CD4-positive, alpha-beta T cell (primary cell): ENCODE measurements around the gene MORN2. TPM values are rescaled to one million over a fixed set of nuclear protein-coding genes. Genes with fewer than 3 reads are reported as not detected.

Experiments
- ATAC-seq: fragments of 200-7000 bp; cut with Tn5 transposase; one replicate; pipeline ENCODE4 v1.10.0; 2022; ENCODE audit warnings: mild to moderate bottlenecking; ENCODE audit not compliant: poor library complexity
- CTCF ChIA-PET: fragments of 350-600 bp; sonication (Branson Sonifier 250); formaldehyde crosslinking; loops from one replicate; lab custom pipeline; 2021; ENCODE audit warnings: antibody characterized with exemption, inconsistent platforms; lab: Charles Lee
- POLR2A ChIA-PET: fragments of 350-600 bp; sonication (Branson Sonifier 250); formaldehyde crosslinking; loops from one replicate; lab custom pipeline; 2021; ENCODE audit warnings: antibody characterized with exemption, inconsistent platforms; lab: Charles Lee
- DNase-seq, 14 experiments: peaks; one replicate each; pipeline ENCODE4 v3.0.0-alpha.2; 2013 to 2020; ENCODE audit warnings: mixed read lengths in 2 of 14
- H3K27ac ChIP-seq, 2 donors: one replicate each; pipeline versions ENCODE4 v1.5.1 to v1.7.0; 2013; ENCODE audit warnings: low read length in 2 of 2, low read depth in 1 of 2, mild to moderate bottlenecking in 1 of 2
- H3K27me3 ChIP-seq, 2 experiments: 1 replicate in 1 of 2; 2 replicates in 1 of 2; pipeline versions ENCODE4 v1.6.1 to v1.7.0; 2013; ENCODE audit warnings: low read length in 2 of 2, control low read depth in 1 of 2, mild to moderate bottlenecking in 1 of 2, moderate library complexity in 1 of 2; ENCODE audit not compliant: insufficient read depth in 2 of 2, control insufficient read depth in 1 of 2
- H3K36me3 ChIP-seq: one replicate; pipeline ENCODE4 v1.6.1; 2013; ENCODE audit warnings: low read length, control low read depth; ENCODE audit not compliant: insufficient read depth
- H3K4me1 ChIP-seq: one replicate; pipeline ENCODE4 v1.6.1; 2013; ENCODE audit warnings: low read length, control low read depth; ENCODE audit not compliant: insufficient read depth
- H3K4me3 ChIP-seq: one replicate; pipeline ENCODE4 v1.5.1; 2013; ENCODE audit warnings: mild to moderate bottlenecking, low read length, moderate library complexity
- H3K9me3 ChIP-seq, 2 experiments: 1 replicate in 1 of 2; 2 replicates in 1 of 2; pipeline versions ENCODE4 v1.6.1 to v1.7.0; 2013; ENCODE audit warnings: low read length in 2 of 2, mild to moderate bottlenecking in 2 of 2, control low read depth in 1 of 2, moderate library complexity in 1 of 2; ENCODE audit not compliant: control insufficient read depth in 1 of 2, insufficient read depth in 1 of 2
- H3K27ac Mint-ChIP-seq: one replicate; pipeline ENCODE4 v1.8.0; 2020; ENCODE audit warnings: mixed read lengths
- H3K27me3 Mint-ChIP-seq: one replicate; pipeline ENCODE4 v1.8.0; 2021; ENCODE audit warnings: mixed read lengths
- H3K36me3 Mint-ChIP-seq: one replicate; pipeline ENCODE4 v1.8.0; 2021; ENCODE audit warnings: low read depth, mixed read lengths
- H3K4me1 Mint-ChIP-seq: one replicate; pipeline ENCODE4 v1.8.0; 2021; ENCODE audit warnings: low read depth, mixed read lengths
- H3K4me3 Mint-ChIP-seq: one replicate; pipeline ENCODE4 v1.8.0; 2020; ENCODE audit warnings: mild to moderate bottlenecking, mixed read lengths
- H3K9me3 Mint-ChIP-seq: one replicate; pipeline ENCODE4 v1.8.0; 2020; ENCODE audit warnings: mixed read lengths
- intact Hi-C, 2 experiments: fragments of 100-400 bp; cut with DNase I in 1 of 2; cut with micrococcal nuclease in 1 of 2; formaldehyde crosslinking; loops; one replicate each; pipeline versions ENCODE4 v1.15.1 to v1.9.0; 2023 to 2025; cut with DNase I, micrococcal nuclease
- total RNA-seq, 174 experiments: library from RNA in 2 of 174; stranded (reverse) in 2 of 174; gene quantifications; one replicate each; pipeline ENCODE4 v1.2.3 and lab custom pipeline; 2021 to 2026
- TF ChIP-seq, protein P1 (sequence below): fragments of 200-600 bp; IDR thresholded peaks from one replicate; pipeline ENCODE4 v1.8.0; 2022; ENCODE audit warnings: antibody characterized with exemption, mild to moderate bottlenecking

The MORN2 gene
- total RNA-seq, 2 experiments from 2014 or later: 2.1 to 2.6 TPM

DNA sequence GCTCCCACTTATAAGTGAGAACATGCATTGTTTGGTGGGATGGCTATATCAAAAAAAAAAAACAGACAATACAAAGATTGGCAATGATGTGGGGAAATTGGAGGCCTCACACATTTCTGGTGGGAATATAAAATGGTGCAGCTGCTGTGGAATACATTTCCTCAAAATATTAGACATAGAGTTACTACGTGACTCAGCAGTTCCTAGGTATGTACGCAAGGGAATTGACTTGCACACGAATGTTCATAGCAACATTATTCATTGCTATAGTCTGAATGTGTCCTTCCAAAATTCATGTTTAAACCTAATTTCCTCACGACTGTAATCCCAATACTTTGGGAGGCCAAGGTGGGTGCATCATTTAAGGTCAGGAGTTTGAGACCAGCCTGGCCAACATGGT, 11.6 kb downstream of the MORN2 start:
- no peaks in the 10 kb centered on the region for H3K4me1 Mint-ChIP-seq
- ChIA-PET POLR2A (interaction anchor here (1.2 kb wide), 1 partner anchor 11 kb away, joined by 4 read pairs; no protein-coding TSS in a partner anchor), CTCF (no interaction called here)
- no peaks in the 10 kb centered on the region for H3K9me3 ChIP-seq
- no peak overlapping the region for H3K27ac ChIP-seq
- no peaks in the 10 kb centered on the region for H3K27me3 Mint-ChIP-seq
- H3K27me3 ChIP-seq: no peaks in the 10 kb centered on the region
- TF ChIP-seq, protein P1, sequence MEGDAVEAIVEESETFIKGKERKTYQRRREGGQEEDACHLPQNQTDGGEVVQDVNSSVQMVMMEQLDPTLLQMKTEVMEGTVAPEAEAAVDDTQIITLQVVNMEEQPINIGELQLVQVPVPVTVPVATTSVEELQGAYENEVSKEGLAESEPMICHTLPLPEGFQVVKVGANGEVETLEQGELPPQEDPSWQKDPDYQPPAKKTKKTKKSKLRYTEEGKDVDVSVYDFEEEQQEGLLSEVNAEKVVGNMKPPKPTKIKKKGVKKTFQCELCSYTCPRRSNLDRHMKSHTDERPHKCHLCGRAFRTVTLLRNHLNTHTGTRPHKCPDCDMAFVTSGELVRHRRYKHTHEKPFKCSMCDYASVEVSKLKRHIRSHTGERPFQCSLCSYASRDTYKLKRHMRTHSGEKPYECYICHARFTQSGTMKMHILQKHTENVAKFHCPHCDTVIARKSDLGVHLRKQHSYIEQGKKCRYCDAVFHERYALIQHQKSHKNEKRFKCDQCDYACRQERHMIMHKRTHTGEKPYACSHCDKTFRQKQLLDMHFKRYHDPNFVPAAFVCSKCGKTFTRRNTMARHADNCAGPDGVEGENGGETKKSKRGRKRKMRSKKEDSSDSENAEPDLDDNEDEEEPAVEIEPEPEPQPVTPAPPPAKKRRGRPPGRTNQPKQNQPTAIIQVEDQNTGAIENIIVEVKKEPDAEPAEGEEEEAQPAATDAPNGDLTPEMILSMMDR: no peak
- intact Hi-C loops: no loop called here
- H3K36me3 Mint-ChIP-seq: no peaks in the 10 kb centered on the region
- H3K4me3 ChIP-seq: no peak overlapping the region
- DNase-seq (no peak), ATAC-seq (no peak)
- H3K4me1 ChIP-seq: no peaks in the 10 kb centered on the region
- H3K9me3 Mint-ChIP-seq: no peaks in the 10 kb centered on the region
- no peaks in the 10 kb centered on the region for H3K36me3 ChIP-seq
- H3K27ac Mint-ChIP-seq: no peak overlapping the region
- H3K4me3 Mint-ChIP-seq: no peak overlapping the region

DNA sequence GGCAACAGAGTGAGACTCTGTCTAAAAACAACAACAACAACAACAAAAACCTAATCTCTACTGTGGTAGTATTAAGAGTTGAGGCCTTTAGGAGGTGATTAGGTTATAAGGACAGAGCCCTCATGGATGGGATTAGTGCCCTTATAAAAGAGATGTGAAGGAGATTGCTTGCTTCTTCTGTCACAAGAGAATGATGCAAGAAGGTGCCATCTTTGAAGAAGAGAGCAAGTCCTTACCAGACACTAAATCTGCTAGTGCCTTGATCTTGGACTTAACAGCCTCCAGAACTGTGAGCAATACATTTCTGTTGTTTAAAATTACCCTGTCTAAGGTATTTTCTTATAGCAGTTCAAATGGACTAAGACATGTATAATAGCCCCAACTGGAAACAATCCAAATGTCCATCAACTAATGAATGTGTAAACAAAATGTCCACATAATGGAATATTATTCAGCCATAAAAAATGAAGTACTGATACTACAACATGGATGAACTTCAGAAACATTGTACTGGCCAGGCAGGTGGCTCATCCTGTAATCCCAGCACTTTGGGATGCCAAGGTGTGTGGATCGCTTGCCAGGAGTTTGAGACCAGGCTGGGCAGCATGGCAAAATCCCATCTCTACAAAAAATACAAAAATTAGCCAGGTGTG, 12.3 kb downstream of the MORN2 start:
- Mint-ChIP-seq H3K4me3 (no peak overlapping the region), H3K27me3 (no peaks in the 10 kb centered on the region), H3K9me3 (no peaks in the 10 kb centered on the region), H3K4me1 (no peaks in the 10 kb centered on the region), H3K27ac (no peak overlapping the region), H3K36me3 (no peaks in the 10 kb centered on the region)
- Histone ChIP-seq H3K4me3 (no peak overlapping the region), H3K4me1 (no peaks in the 10 kb centered on the region), H3K9me3 (no peaks in the 10 kb centered on the region), H3K36me3 (no peaks in the 10 kb centered on the region), H3K27ac (no peak overlapping the region), H3K27me3 (no peaks in the 10 kb centered on the region)
- no peak for DNase-seq
- TF ChIP-seq, protein P1: no peak
- no peak for ATAC-seq
- intact Hi-C loops: no loop called here
- CTCF ChIA-PET: no interaction called here
- POLR2A ChIA-PET: no interaction called here

DNA sequence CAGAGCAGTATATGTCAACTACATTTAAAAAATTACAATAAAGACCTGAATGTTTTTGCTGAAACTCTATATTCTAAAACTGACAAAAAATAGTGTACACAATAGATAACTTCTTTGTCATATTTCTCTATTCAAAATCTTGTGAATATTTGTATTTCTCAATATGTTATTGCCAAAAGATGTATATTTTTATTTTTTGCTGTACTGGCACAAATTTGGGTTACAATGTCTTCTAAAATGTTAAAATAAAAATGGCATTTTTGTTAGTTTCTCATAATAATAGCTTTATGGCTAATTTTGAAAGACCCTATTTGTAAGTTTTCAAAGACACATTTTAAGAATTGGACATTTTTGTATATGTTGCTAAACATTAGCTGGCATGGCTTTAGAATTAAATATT, 13.3 kb downstream of the MORN2 start:
- Histone ChIP-seq H3K4me3 (no peak overlapping the region), H3K9me3 (no peaks in the 10 kb centered on the region), H3K27ac (no peak overlapping the region), H3K27me3 (no peaks in the 10 kb centered on the region), H3K36me3 (no peaks in the 10 kb centered on the region), H3K4me1 (no peaks in the 10 kb centered on the region)
- H3K27me3 Mint-ChIP-seq: no peaks in the 10 kb centered on the region
- ATAC-seq (no peak), DNase-seq (no peak)
- no peak overlapping the region for H3K4me3 Mint-ChIP-seq
- H3K36me3 Mint-ChIP-seq: no peaks in the 10 kb centered on the region
- H3K27ac Mint-ChIP-seq: no peak overlapping the region
- intact Hi-C loops: no loop called here
- CTCF ChIA-PET: no interaction called here
- no peaks in the 10 kb centered on the region for H3K4me1 Mint-ChIP-seq
- POLR2A ChIA-PET: no interaction called here
- TF ChIP-seq, protein P1: no peak
- H3K9me3 Mint-ChIP-seq: no peaks in the 10 kb centered on the region
